Gastroesophageal sphincter (tissue), 4 donors: ENCODE measurements around the gene WWTR1. TPM values are rescaled to one million over a fixed set of nuclear protein-coding genes. Genes with fewer than 3 reads are reported as not detected.

ENCODE experiments used
- ATAC-seq: fragments of 150-250 bp; one replicate; pipeline ENCODE4 v1.9.1; 2016; ENCODE audit warnings: mild to moderate bottlenecking, moderate library complexity
- H3K27ac ChIP-seq, 4 donors: fragments of 200-600 bp; sonication (generic) in 3 of 4; 1 replicate in 3 of 4; 2 replicates in 1 of 4; pipeline ENCODE4 v1.5.1; 2016 to 2019
- H3K27me3 ChIP-seq: fragments of 200-600 bp; sonication (generic); one replicate; pipeline ENCODE4 v1.5.1; 2019
- H3K36me3 ChIP-seq, 2 donors: fragments of 200-600 bp; sonication (generic); one replicate each; pipeline ENCODE4 v1.5.1; 2019; ENCODE audit warnings: control low read depth in 1 of 2
- H3K4me1 ChIP-seq, 3 donors: fragments of 200-600 bp; sonication (generic); 1 replicate in 2 of 3; 2 replicates in 1 of 3; pipeline ENCODE4 v1.5.1; 2016 to 2019; ENCODE audit warnings: control low read depth in 2 of 3
- H3K4me3 ChIP-seq, 2 donors: fragments of 200-600 bp; sonication (generic); one replicate each; pipeline ENCODE4 v1.5.1; 2019; ENCODE audit warnings: mild to moderate bottlenecking in 1 of 2, moderate library complexity in 1 of 2
- H3K9me3 ChIP-seq, 3 donors: fragments of 200-600 bp; sonication (generic); one replicate each; pipeline ENCODE4 v1.5.1; 2017 to 2019; ENCODE audit warnings: control low read depth in 2 of 3
- EP300 ChIP-seq: sonication (generic); formaldehyde crosslinking; IDR thresholded peaks from one replicate; pipeline ENCODE4 v1.6.1; 2017; ENCODE audit warnings: antibody characterized with exemption, mild to moderate bottlenecking
- POLR2A ChIP-seq, 2 donors: fragments of 450-650 bp; IDR thresholded peaks; one replicate each; pipeline ENCODE4 v1.6.1; 2017; ENCODE audit warnings: antibody characterized with exemption in 2 of 2, mild to moderate bottlenecking in 2 of 2, moderate library complexity in 1 of 2
- POLR2AphosphoS5 ChIP-seq: sonication (generic); formaldehyde crosslinking; IDR thresholded peaks from one replicate; pipeline ENCODE4 v1.6.1; 2017; ENCODE audit warnings: antibody characterized with exemption
- WGBS, 2 donors: methylation state at CpG; one replicate each; pipeline ENCODE4 v1.1.5; 2018; ENCODE audit warnings: low coverage in 1 of 2; 5-methylcytosine and 5-hydroxymethylcytosine counted together
- total RNA-seq, 4 donors: library from RNA; depleted of rRNA; stranded (reverse); fragments of >200 nt; gene quantifications; one replicate each; pipeline ENCODE4 v1.1.0, GENCODE V29; 2016
- TF ChIP-seq, protein P1 (sequence below), 4 experiments: fragments of 200-600 bp in 2 of 4; fragments of 450-650 bp in 2 of 4; sonication (generic) in 1 of 4; IDR thresholded peaks; one replicate each; pipeline ENCODE4 v1.5.1; 2017 to 2019; ENCODE audit warnings: antibody characterized with exemption in 4 of 4, mild to moderate bottlenecking in 2 of 4, moderate library complexity in 2 of 4

Gene WWTR1
- total RNA-seq, 4 donors from 2014 or later = 239 to 482 (median 321) TPM

DNA sequence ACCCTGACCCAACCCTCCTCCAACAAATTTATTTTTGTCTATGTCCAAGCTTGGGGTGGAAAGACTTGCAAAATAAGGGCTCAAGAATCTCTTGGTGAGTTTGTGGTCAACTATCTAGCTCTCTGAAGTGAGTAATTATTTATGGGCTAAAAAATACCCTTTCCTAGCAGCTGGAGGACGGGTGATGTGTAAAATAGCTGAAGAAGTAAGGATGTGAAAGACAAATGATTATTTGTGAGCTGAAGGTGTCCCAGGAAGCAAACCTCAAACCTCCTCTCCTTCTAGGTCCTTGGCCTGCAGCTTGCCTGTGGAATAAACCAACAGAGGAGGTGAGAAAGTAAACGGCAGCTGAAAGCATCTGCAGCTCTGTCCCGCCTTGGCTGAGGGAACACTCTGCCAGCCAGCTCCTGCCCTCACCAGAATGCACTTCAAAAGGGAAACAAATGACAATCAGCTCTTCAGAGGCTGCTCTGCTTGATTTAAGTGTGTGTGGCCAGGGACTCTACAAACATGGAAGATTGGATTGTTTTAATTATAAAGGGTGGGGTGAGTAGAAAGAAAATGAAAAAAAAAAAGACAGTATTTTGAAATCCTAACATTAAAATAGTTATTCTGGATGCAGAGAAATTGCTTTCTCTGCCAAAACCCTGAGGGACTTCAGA, 123.0 kb downstream of the WWTR1 start:
- Histone ChIP-seq H3K36me3 (no peaks in the 10 kb centered on the region), H3K4me1 (peaks cover 26 to 99% (median 34%) of the 10 kb centered on the region in 3 donors), H3K27ac (peak overlapping the region; percentile 56 to 82 (median 76)), H3K4me3 (no peak overlapping the region), H3K9me3 (no peaks in the 10 kb centered on the region), H3K27me3 (no peaks in the 10 kb centered on the region)
- WGBS, 2 donors = 0 to 24% methylated on average over 2 to 3 of the region's 3 CpGs
- TF ChIP-seq POLR2AphosphoS5 (peak; percentile 34), EP300 (no peak)
- ATAC-seq = no peak

DNA sequence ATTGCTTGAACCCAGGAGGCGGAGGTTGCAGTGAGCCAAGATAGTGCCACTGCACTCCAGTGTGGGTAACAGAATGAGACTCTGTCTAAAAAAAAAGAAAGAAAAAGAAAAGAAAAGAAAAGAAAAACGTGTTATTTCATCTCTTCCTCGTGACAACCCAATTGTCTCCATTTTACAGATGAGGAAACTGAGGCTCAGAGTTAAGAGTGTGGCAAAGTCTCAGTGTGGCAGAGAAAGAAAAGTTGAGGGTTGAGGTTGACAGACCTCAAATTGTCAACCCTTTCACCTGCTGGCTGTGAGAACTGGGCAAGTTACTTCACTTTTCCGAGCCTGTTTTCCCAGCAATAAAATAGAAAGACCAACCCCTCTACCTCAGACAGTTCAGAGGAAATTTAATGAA, 123.7 kb downstream of the WWTR1 start:
- Histone ChIP-seq H3K27me3 (no peaks in the 10 kb centered on the region), H3K4me3 (no peak overlapping the region), H3K36me3 (no peaks in the 10 kb centered on the region), H3K9me3 (no peaks in the 10 kb centered on the region), H3K4me1 (peaks cover 28 to 99% (median 29%) of the 10 kb centered on the region in 3 donors), H3K27ac (peak overlapping the region; percentile 56 to 82 (median 76))
- no peak for TF ChIP-seq POLR2AphosphoS5
- TF ChIP-seq EP300 = no peak
- TF ChIP-seq POLR2A (IDR thresholded peaks at IDR 0.05) = no peak
- TF ChIP-seq, protein P1, sequence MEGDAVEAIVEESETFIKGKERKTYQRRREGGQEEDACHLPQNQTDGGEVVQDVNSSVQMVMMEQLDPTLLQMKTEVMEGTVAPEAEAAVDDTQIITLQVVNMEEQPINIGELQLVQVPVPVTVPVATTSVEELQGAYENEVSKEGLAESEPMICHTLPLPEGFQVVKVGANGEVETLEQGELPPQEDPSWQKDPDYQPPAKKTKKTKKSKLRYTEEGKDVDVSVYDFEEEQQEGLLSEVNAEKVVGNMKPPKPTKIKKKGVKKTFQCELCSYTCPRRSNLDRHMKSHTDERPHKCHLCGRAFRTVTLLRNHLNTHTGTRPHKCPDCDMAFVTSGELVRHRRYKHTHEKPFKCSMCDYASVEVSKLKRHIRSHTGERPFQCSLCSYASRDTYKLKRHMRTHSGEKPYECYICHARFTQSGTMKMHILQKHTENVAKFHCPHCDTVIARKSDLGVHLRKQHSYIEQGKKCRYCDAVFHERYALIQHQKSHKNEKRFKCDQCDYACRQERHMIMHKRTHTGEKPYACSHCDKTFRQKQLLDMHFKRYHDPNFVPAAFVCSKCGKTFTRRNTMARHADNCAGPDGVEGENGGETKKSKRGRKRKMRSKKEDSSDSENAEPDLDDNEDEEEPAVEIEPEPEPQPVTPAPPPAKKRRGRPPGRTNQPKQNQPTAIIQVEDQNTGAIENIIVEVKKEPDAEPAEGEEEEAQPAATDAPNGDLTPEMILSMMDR (IDR thresholded peaks at IDR 0.05) = no peak
- 93 to 100% methylated on average over 1 to 4 of the region's 4 CpGs for WGBS, 2 donors
- no peak for ATAC-seq

GRCh38 chr3:149532489-149533180, 125.2 kb downstream of the WWTR1 start:
- no peak for ATAC-seq
- TF ChIP-seq EP300 = no peak
- no peak for TF ChIP-seq POLR2A (IDR thresholded peaks at IDR 0.05)
- Histone ChIP-seq H3K4me1 (peaks cover 29 to 99% (median 30%) of the 10 kb centered on the region in 3 donors), H3K27ac (peak overlapping the region; percentile 0 to 82 (median 71)), H3K36me3 (no peaks in the 10 kb centered on the region), H3K9me3 (no peaks in the 10 kb centered on the region), H3K4me3 (no peak overlapping the region), H3K27me3 (no peaks in the 10 kb centered on the region)
- WGBS, 2 donors = 19 to 25% methylated on average over 6 to 8 of the region's 8 CpGs

- Histone ChIP-seq H3K9me3 (no peaks in the 10 kb centered on the region), H3K27me3 (no peaks in the 10 kb centered on the region), H3K4me1 (peaks cover 10 to 86% (median 17%) of the 10 kb centered on the region in 3 donors), H3K36me3 (peaks cover 0 to 19% of the 10 kb centered on the region in 2 donors), H3K27ac (peak overlapping the region in 3 of 4 donors; percentile 57 to 69 (median 67)), H3K4me3 (no peak overlapping the region)
- WGBS, 2 donors = 86 to 90% methylated on average over 2 of the region's 2 CpGs
- ATAC-seq = no peak
- no peak for TF ChIP-seq EP300
- TF ChIP-seq POLR2A (IDR thresholded peaks at IDR 0.05) = no peak
- TF ChIP-seq, protein P1 (IDR thresholded peaks at IDR 0.05) = no peak
- TF ChIP-seq POLR2AphosphoS5 = no peak
Observed at GRCh38 chr3:149529099-149529498, 128.7 kb downstream of the WWTR1 start.

DNA sequence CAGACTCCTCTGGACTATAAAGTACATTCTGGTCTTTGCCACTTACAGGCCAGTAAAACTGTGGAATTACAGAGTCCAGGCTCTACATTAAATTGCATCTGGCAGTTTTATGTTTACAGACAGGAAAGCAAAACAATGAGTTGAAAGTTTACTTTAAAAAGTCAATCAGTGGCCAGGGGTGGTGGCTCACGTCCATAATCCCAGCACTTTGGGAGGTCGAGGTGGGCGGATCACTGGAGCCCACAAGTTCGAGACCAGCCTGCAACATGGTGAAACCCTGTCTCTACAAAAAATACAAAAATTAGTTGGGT, 129.5 kb downstream of the WWTR1 start:
- Histone ChIP-seq H3K4me1 (peaks cover 10 to 78% (median 17%) of the 10 kb centered on the region in 3 donors), H3K27me3 (no peaks in the 10 kb centered on the region), H3K36me3 (peaks cover 0 to 27% of the 10 kb centered on the region in 2 donors), H3K4me3 (no peak overlapping the region), H3K9me3 (no peaks in the 10 kb centered on the region), H3K27ac (peak overlapping the region; percentile 31 to 69 (median 62))
- ATAC-seq = no peak
- TF ChIP-seq, protein P1 (IDR thresholded peaks at IDR 0.05) = no peak
- no peak for TF ChIP-seq EP300
- TF ChIP-seq POLR2AphosphoS5 = no peak
- no peak for TF ChIP-seq POLR2A (IDR thresholded peaks at IDR 0.05)
- 44% methylated on average over 4 of the region's 4 CpGs; no CpG with 5 or more reads in 1 of the 2 donors for WGBS, 2 donors
